ENCODE measurements around the gene ANKRD42.

ANKRD42 gene

GRCh38 chr11:83193315-83194280, at the start of gene ANKRD42:
Gene ANKRD42, plus strand, starts transcription at chr11:83193712. Its CDS starts 959 bp downstream, at chr11:83194671.
- peak; percentile 94 for DNase-seq (ENCODE audit: low spot score)

- no peak for DNase-seq (ENCODE audit: low spot score)
Observed at GRCh38 chr11:83147895-83148294, 45.6 kb upstream of the ANKRD42 start.

- DNase-seq (ENCODE audit: low spot score) = no peak
Observed at GRCh38 chr11:83150450-83150849, 43.1 kb upstream of the ANKRD42 start.

GRCh38 chr11:83151274-83151977, 42.1 kb upstream of the ANKRD42 start:
- peak; percentile 74 for DNase-seq (ENCODE audit: low spot score)

GRCh38 chr11:83152264-83152663, 41.2 kb upstream of the ANKRD42 start:
- DNase-seq (ENCODE audit: low spot score) = no peak

GRCh38 chr11:83153764-83154163, 39.7 kb upstream of the ANKRD42 start:
- DNase-seq (ENCODE audit: low spot score) = no peak

GRCh38 chr11:83156144-83156995, 37.1 kb upstream of the ANKRD42 start:
- DNase-seq (ENCODE audit: low spot score) = peak; percentile 99

GRCh38 chr11:83156996-83157593, 36.4 kb upstream of the ANKRD42 start, which contains the start of gene PCF11:
Gene PCF11, plus strand, starts transcription at chr11:83157131. Its CDS starts 309 bp downstream, at chr11:83157440.
- no peak for DNase-seq (ENCODE audit: low spot score)

GRCh38 chr11:83157594-83158356, 35.7 kb upstream of the ANKRD42 start:
- peak; percentile 38 for DNase-seq (ENCODE audit: low spot score)

GRCh38 chr11:83158357-83158786, 35.1 kb upstream of the ANKRD42 start:
- DNase-seq (ENCODE audit: low spot score) = no peak

- no peak for DNase-seq (ENCODE audit: low spot score)
Observed at GRCh38 chr11:83158965-83159901, 34.3 kb upstream of the ANKRD42 start.

GRCh38 chr11:83159902-83160865, 33.3 kb upstream of the ANKRD42 start:
- no peak for DNase-seq (ENCODE audit: low spot score)

GRCh38 chr11:83161610-83162199, 31.8 kb upstream of the ANKRD42 start:
- no peak for DNase-seq (ENCODE audit: low spot score)

GRCh38 chr11:83162377-83162776, 31.1 kb upstream of the ANKRD42 start:
- DNase-seq (ENCODE audit: low spot score) = no peak

GRCh38 chr11:83166193-83166866, 27.2 kb upstream of the ANKRD42 start:
- no peak for DNase-seq (ENCODE audit: low spot score)

- no peak for DNase-seq (ENCODE audit: low spot score)
Observed at GRCh38 chr11:83168756-83169155, 24.8 kb upstream of the ANKRD42 start.

- DNase-seq (ENCODE audit: low spot score) = no peak
Observed at GRCh38 chr11:83170865-83171264, 22.6 kb upstream of the ANKRD42 start.

Data from LoVo (cell line).